Spleen (tissue), 7 donors: ENCODE results near the gene CALN1.

ENCODE experiments used
- CTCF ChIP-seq, 11 experiments: fragments of 200-600 bp in 7 of 11; fragments of 450-650 bp in 4 of 11; sonication (generic) in 4 of 11; IDR thresholded peaks in 8 of 11; conservative IDR thresholded peaks in 3 of 11; 1 replicate in 7 of 11; 2 replicates in 4 of 11; pipeline versions ENCODE4 v1.4.0 to v1.8.0; 2016 to 2021; ENCODE audit warnings: antibody characterized with exemption in 11 of 11, inconsistent platforms in 4 of 11, mild to moderate bottlenecking in 1 of 11
- POLR2AphosphoS5 ChIP-seq, 3 donors: sonication (generic); formaldehyde crosslinking; IDR thresholded peaks; one replicate each; pipeline ENCODE4 v1.5.1; 2017; ENCODE audit warnings: antibody characterized with exemption in 3 of 3
- donor health status: DM: no; HTN: no; CAD: no; lungs with moderate emphysema.
- donor health status: DM: no; HTN: no; CAD: no.
- donor health status: DM: no; HTN: no; CAD: no.

GRCh38 chr7:72101444-72101843 is 310.7 kb downstream of the CALN1 start:
- TF ChIP-seq CTCF (IDR thresholded peaks at IDR 0.05 in 8 of 11, conservative IDR thresholded peaks at IDR 0.05 in 3 of 11) = no peak
- no peak for TF ChIP-seq POLR2AphosphoS5 (IDR thresholded peaks at IDR 0.05)
